ENCODE results near the gene EVC.
"Not testable (repeated sequence)": the region's sequence is repeated elsewhere in the genome, so short reads cannot be mapped to it uniquely, and the experiment has no call there.

EVC gene

DNA sequence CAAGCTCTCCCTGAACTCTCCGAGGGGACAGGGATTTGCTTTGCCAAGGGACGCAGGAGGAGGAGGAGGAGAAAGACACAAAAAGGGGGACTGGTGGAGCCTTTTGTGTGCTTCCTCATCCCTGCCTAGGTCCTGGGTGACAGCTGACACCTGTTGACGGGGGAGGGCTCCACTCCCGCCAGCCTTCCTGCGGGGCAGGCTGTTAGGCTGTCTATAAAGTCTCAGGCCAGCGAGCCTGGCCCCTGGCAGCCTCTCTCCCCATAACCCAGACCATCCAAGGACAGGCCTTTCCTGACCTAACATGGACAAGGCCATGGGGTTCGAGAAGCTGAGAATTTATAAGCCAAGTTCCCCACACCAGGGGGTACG lies 1.8 kb upstream of the EVC start:
- DNase-seq = no peak

- DNase-seq = no peak
Measured at GRCh38 chr4:5710065-5710960, 688 bp upstream of the EVC start.

DNA sequence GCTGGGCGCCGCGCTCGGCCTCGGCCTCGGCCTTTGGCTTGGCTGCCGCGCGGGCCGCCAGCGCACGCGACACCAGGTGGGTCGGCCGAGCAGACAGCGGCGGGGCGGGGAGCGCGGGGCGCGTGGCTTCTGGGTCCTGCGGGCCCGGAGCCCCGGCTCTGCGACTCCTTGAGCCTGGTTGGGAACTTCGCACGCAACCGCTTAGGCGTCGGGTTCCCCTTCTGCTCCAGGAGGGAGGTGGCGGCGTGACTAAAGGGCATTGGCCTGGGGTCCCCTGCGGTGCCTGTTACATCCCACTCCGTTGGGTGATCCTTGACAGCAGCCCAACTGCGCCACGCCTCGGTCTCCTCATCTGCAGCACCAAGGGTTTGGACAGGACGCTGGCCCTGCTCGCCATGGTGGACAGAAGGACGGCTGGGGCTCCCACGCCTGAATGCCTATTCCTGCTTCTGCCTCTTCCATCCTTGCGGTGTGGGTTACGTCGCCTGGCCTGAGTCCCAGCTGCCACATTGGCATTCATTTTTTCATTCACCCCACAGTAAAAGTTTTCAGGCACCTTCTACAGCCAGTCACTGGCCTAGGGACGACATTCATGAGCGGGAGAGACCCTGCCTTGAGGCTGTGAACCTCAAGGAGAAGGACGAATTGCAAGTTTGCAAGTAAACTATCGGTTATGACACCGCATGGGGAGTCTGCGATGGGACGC lies 631 bp downstream of the EVC start:
- no peak for DNase-seq

DNA sequence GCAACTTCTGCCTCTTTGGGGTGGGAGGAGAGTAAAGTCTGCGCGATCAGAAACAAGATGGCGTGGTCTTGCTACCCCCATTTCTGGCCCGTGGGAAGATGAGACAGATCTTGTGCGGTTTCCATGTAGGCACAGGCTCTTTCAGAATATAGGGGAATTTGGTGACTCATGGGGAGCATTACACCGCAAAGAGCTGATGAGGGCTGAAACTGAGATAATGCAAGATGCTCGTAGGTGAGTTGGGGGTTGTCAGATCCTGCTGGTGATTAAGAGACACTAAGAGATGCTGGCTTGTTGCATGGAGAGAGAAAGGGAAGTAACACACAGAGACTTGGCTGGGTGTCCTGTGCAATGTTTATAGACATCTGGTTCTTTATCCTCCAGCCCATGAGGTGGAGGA lies 1.5 kb downstream of the EVC start:
- DNase-seq = no peak

- no peak for DNase-seq
Measured at GRCh38 chr4:5712931-5713330, 1.9 kb downstream of the EVC start.

DNA sequence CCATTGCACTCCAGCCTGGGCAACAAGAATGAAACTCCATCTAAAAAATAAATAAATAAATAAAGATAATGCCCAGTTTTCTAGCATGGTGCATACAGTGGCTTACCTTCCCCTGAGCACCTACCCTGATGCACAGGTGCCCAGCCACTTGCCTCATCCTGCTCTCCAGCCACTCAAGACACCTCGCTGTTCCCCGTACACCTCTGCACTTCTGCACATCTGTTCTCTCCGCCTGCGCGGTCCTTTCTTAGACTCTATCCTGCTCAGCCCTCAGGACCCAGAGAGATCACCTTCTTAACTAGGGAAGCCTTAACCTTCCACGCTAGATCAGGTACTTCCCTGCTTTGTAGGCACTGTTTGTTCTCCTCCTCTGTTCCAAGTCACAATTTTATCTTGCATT lies 2.9 kb downstream of the EVC start:
- no peak for DNase-seq

DNA sequence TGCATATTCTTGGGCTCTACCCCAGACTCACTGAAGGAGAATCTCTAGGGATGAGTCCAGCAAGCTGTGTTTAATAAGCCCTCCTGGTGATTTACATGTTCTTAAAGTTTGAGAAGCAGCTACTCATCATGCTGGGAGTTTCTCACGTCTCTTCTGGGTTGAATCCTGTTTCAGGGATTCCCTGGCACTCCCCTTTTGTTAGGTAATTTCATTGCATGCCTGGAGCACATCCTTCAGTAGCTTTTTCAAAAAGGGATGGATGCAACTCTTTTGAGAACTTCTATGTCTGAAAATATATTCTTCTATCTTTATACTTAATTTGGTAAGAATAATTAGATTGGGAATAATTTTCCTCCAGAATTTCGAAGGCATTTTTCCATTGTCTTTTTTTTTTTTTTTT lies 4.4 kb downstream of the EVC start:
- no peak for DNase-seq

GRCh38 chr4:5716391-5716790 lies 5.4 kb downstream of the EVC start:
- no peak for DNase-seq

- DNase-seq = no peak
Measured at GRCh38 chr4:5717449-5718158, 6.6 kb downstream of the EVC start.

DNA sequence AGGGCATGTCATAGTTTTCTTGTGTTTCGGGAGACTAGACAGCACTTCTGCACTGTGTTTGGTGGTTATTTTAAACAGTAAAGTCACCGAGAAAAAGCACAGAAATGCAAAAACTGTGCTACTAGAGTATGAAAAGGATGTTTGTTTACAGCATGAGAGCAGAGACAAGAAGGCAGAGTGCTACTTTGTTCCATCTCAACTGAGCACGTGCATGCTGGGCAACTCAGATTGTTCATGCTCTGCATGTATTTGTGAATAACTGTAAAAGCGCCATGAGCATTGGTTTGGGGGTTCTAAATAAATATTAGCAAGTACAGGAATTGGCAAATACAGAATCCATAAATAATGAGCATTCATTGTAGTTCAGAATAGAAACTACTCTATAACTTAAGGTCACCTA lies 7.4 kb downstream of the EVC start:
- DNase-seq = no peak

- no peak for DNase-seq
Measured at GRCh38 chr4:5719350-5720055, 8.5 kb downstream of the EVC start.

DNA sequence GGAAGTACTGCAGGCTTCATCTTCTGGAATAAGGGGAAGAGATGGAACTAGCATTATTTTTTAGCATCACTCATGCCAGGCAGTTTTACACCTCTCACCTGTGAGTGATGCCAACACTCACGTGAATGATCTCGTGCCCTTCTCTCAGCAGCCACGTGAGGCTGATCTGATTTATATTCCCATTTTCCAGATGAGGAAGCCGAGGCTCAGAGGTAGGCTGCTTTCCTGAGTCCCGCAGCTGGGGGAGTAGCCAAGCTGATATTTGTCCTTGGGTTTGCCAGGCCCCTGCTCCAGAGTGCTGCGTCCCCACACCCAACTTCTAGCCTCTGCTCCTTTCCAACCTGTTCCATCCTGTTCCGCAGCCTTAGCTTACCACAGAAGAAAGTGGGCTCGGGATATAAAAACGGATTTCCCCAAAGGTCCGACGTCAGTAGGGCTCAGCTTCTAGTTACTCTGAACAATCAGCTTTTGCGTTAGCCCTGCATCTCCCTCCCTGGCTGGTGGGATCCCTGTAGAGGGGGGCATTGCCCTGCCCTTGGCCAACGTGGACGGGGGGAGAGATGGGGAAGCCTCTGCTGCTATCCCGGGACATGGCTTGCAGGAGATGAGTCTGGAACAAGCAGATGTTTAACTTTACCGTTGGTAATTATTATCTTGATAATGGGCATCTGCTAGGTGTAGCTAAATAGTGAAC lies 9.3 kb downstream of the EVC start:
- no peak for DNase-seq

DNA sequence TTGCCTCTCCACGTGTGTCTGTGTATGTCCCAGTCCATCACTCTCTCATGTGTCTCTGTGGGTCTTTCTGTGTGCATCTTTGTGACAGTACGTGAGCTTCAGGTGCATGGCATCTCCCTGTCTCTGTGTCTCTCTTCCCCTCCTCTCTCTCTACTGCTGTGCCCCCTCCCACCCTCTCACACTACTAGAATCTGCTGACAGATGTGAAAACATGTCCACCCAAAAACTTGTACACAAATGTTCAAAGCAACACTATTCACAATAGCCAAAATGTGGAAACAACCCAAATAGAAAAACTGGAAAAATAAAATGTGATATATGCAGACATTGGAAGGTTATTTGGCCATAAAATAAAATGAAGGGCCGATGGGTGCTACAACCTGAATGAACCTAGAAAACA lies 10.0 kb downstream of the EVC start:
- DNase-seq = no peak

GRCh38 chr4:5721923-5722322 lies 10.9 kb downstream of the EVC start:
- DNase-seq = no peak

- no peak for DNase-seq
Measured at GRCh38 chr4:5722328-5722727, 11.3 kb downstream of the EVC start.

DNA sequence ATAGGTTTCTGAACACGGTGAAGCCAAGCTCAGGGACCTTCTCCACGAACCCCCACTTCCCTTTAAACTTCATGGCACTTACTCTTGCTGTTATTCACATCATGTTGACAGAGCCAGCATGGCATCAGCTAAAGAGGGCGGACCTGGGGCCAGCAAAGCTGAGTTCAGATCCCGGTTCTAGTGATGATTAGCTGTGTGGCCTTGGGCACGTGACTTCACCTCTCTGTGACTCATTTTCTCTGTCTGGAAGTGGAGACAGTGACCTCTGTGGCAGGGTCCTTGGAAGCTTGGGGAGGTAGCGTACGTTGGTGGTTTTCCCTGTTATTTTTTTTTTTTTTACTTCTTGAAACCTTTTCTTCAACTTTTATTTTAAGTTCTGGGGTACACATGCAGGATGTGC lies 13.4 kb downstream of the EVC start:
- DNase-seq = no peak

- DNase-seq = not testable (repeated sequence)
Measured at GRCh38 chr4:5728412-5728811, 17.4 kb downstream of the EVC start.

DNA sequence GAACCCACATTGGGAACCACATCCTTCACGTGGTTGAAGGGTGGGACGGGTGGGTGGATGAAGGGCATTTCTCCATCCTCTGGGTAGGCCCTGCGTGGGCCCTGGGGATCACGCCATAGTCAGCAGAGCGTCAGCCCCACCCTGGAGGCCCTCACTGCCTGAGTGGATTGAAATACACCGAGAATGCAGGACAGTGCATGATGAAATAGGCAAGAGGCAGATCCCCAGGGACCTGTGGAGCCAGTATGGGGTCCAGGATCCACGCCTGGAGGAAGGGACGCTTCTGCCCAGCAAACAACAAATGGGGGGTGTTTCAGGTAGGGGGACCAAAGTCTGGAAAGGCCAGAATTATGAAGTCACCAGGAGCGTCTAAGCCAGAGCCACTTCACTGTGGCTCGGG lies 19.4 kb downstream of the EVC start:
- DNase-seq = no peak

- no peak for DNase-seq
Measured at GRCh38 chr4:5730993-5731990, 20.3 kb downstream of the EVC start.

- DNase-seq = no peak
Measured at GRCh38 chr4:5732158-5732557, 21.2 kb downstream of the EVC start.

DNA sequence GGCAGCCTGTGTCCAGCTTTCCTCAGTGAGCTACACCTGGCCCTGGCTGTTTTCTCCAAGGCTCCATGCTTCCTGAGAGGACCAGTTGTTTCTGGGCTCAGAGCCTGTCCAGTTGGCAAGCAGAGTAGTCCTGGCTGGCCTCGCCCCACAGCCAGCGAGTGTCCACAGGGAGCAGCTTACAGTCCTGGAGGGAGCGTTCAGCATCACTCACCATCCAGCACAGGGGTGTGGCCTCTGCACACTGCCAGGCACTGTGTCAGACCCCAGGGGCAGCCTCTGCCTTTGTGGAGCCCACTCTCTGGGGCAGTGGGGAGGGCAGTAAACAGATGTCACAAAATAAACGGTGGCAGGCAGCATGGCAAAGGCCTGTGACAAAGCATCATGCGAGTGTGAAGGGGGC lies 23.9 kb downstream of the EVC start:
- DNase-seq = no peak
